Measurements from ENCODE around the gene SPATA31E1.

DNA sequence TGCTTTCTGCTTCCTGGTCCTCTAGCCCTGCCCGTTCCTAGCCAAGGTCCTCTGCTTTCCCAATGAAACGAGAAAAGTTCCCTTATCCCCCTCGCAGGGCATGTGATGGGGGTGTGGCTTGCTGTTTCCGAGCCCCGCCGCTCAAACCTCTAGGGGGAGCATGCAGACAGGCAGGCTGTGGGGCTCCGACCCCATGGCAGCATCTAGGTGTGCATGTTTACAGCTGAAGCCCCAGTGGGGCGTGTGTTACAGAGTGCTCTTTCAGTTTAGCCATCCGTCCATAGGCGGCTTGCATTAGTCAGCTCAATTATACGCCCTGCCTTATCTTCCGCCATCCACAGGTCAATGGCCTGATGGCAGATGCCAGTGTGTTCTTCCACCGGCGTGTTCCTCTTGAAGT lies 48.3 kb upstream of the SPATA31E1 start:
- TF ChIP-seq, protein P1, sequence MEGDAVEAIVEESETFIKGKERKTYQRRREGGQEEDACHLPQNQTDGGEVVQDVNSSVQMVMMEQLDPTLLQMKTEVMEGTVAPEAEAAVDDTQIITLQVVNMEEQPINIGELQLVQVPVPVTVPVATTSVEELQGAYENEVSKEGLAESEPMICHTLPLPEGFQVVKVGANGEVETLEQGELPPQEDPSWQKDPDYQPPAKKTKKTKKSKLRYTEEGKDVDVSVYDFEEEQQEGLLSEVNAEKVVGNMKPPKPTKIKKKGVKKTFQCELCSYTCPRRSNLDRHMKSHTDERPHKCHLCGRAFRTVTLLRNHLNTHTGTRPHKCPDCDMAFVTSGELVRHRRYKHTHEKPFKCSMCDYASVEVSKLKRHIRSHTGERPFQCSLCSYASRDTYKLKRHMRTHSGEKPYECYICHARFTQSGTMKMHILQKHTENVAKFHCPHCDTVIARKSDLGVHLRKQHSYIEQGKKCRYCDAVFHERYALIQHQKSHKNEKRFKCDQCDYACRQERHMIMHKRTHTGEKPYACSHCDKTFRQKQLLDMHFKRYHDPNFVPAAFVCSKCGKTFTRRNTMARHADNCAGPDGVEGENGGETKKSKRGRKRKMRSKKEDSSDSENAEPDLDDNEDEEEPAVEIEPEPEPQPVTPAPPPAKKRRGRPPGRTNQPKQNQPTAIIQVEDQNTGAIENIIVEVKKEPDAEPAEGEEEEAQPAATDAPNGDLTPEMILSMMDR (conservative IDR thresholded peaks at IDR 0.05 in 1 of 2, IDR thresholded peaks at IDR 0.05 in 1 of 2; ENCODE audit: low read depth in 1 of 2, low read length in 2 of 2) = no peak
- no peak for TF ChIP-seq EZH2 (IDR thresholded peaks at IDR 0.05; ENCODE audit: low read length, missing control alignments)

Data from fibroblast of lung (primary cell).